ENCODE results near the gene OR1K1. TPM values are rescaled to one million over a fixed set of nuclear protein-coding genes. Genes with fewer than 3 reads are reported as not detected.
"Not testable (repeated sequence)": the region's sequence is repeated elsewhere in the genome, so short reads cannot be mapped to it uniquely, and the experiment has no call there.

OR1K1 gene
- total RNA-seq, 1 donor from 2014 or later: not detected

- TF ChIP-seq CTCF (IDR thresholded peaks at IDR 0.05; ENCODE audit: borderline replicate concordance): no peak
- H3K36me3 ChIP-seq: no peaks in the 10 kb centered on the region
- intact Hi-C loops (cut with micrococcal nuclease): loop anchor here (10.0 kb wide), 1 partner anchor 703 kb away; no protein-coding TSS in a partner anchor
Measured at GRCh38 chr9:122808141-122808540, 8.2 kb downstream of the OR1K1 start.

GRCh38 chr9:122809261-122809660, 9.3 kb downstream of the OR1K1 start:
- not testable (repeated sequence) for H3K4me1 ChIP-seq; H3K36me3 ChIP-seq; H3K27me3 ChIP-seq (ENCODE audit: low read depth); DNase-seq; H3K9me3 ChIP-seq (replicated peaks); H3K27ac ChIP-seq (replicated peaks); H3K4me3 ChIP-seq
- intact Hi-C loops (cut with micrococcal nuclease): loop anchor here (10.0 kb wide), 1 partner anchor 704 kb away; no protein-coding TSS in a partner anchor

More at GRCh38 chr9:122808141-122808540, 8.2 kb downstream of the OR1K1 start:
- Histone ChIP-seq H3K4me3 (no peak overlapping the region), H3K27ac (replicated peaks) (no peak overlapping the region), H3K4me1 (no peaks in the 10 kb centered on the region), H3K9me3 (replicated peaks) (no peaks in the 10 kb centered on the region), H3K27me3 (ENCODE audit: low read depth) (no peaks in the 10 kb centered on the region)
- DNase-seq: no peak

GRCh38 chr9:122810306-122810946, 10.5 kb downstream of the OR1K1 start:
- intact Hi-C loops (cut with micrococcal nuclease): loop anchor here (2.0 kb wide), 1 partner anchor 346 kb away; no protein-coding TSS in a partner anchor
- H3K27ac ChIP-seq (replicated peaks): no peak overlapping the region
- peak; percentile 79 for TF ChIP-seq CTCF (IDR thresholded peaks at IDR 0.05; ENCODE audit: borderline replicate concordance)
- DNase-seq: peak; percentile 64
- no peaks in the 10 kb centered on the region for H3K9me3 ChIP-seq (replicated peaks)
- no peaks in the 10 kb centered on the region for H3K36me3 ChIP-seq
- H3K4me3 ChIP-seq: no peak overlapping the region
- peaks cover 3% of the 10 kb centered on the region for H3K4me1 ChIP-seq
- H3K27me3 ChIP-seq (ENCODE audit: low read depth): no peaks in the 10 kb centered on the region

GRCh38 chr9:122812736-122813135, 12.8 kb downstream of the OR1K1 start:
- no peak overlapping the region for H3K4me3 ChIP-seq
- H3K4me1 ChIP-seq: peaks cover 15% of the 10 kb centered on the region
- H3K9me3 ChIP-seq (replicated peaks): no peaks in the 10 kb centered on the region
- peaks cover 10% of the 10 kb centered on the region for H3K36me3 ChIP-seq
- no peak overlapping the region for H3K27ac ChIP-seq (replicated peaks)
- intact Hi-C loops (cut with micrococcal nuclease): no loop called here
- no peak for DNase-seq
- no peak for TF ChIP-seq CTCF (IDR thresholded peaks at IDR 0.05; ENCODE audit: borderline replicate concordance)
- no peaks in the 10 kb centered on the region for H3K27me3 ChIP-seq (ENCODE audit: low read depth)

- intact Hi-C loops (cut with micrococcal nuclease): no loop called here
Measured at GRCh38 chr9:122814545-122814944, 14.6 kb downstream of the OR1K1 start.

More at GRCh38 chr9:122814545-122814944, 14.6 kb downstream of the OR1K1 start:
- peaks cover 28% of the 10 kb centered on the region for H3K4me1 ChIP-seq
- no peaks in the 10 kb centered on the region for H3K27me3 ChIP-seq (ENCODE audit: low read depth)
- H3K36me3 ChIP-seq: peaks cover 20% of the 10 kb centered on the region
- DNase-seq: no peak
- no peak for TF ChIP-seq CTCF (IDR thresholded peaks at IDR 0.05; ENCODE audit: borderline replicate concordance)
- no peak overlapping the region for H3K27ac ChIP-seq (replicated peaks)
- H3K4me3 ChIP-seq: no peak overlapping the region
- no peaks in the 10 kb centered on the region for H3K9me3 ChIP-seq (replicated peaks)
